Endothelial cell of umbilical vein (primary cell): ENCODE results near the gene FARP1. TPM values are rescaled to one million over a fixed set of nuclear protein-coding genes. Genes with fewer than 3 reads are reported as not detected.

Source experiments
- BruUV-seq: library from RNA; stranded (reverse); fragments of 400-500 nt; replicated peaks from 2 replicates; lab custom pipeline; 2021; lab: Mats Ljungman, UMichigan
- CTCF ChIA-PET: fragments of 300-600, 350-600 bp; sonication (Branson Sonifier 250); formaldehyde crosslinking; loops from one replicate; lab custom pipeline; 2021; ENCODE audit warnings: antibody characterized with exemption, inconsistent platforms; lab: Charles Lee
- POLR2A ChIA-PET: fragments of 300-600, 350-600 bp; sonication (Branson Sonifier 250); formaldehyde crosslinking; loops from one replicate; lab custom pipeline; 2021; ENCODE audit warnings: antibody characterized with exemption, inconsistent platforms; lab: Charles Lee
- DNase-seq: peaks from one replicate; pipeline ENCODE4 v3.0.0-alpha.2; 2011; ENCODE audit warnings: low read depth, low spot score
- FAIRE-seq: peaks from 2 replicates; lab custom pipeline; 2011; peaks lifted over from hg19 to GRCh38; lab: Jason Lieb, UNC
- H2AFZ ChIP-seq: 2 replicates; pipeline ENCODE4 v1.6.0; 2012; ENCODE audit warnings: low read depth, low read length, control low read depth, inconsistent platforms
- H3K27ac ChIP-seq: 2 replicates; pipeline ENCODE4 v1.5.1; 2011; ENCODE audit warnings: low read depth, mild to moderate bottlenecking, control low read depth, low read length, moderate library complexity; ENCODE audit not compliant: insufficient read depth
- H3K27me3 ChIP-seq, 2 experiments: 2 replicates each; pipeline versions ENCODE4 v1.6.0 to v1.6.1; 2011; ENCODE audit warnings: low read length in 2 of 2, mixed read lengths in 1 of 2; ENCODE audit not compliant: control insufficient read depth in 2 of 2, insufficient read depth in 2 of 2
- H3K36me3 ChIP-seq, 2 experiments: 2 replicates in 1 of 2; 3 replicates in 1 of 2; pipeline ENCODE4 v1.5.1; 2011; ENCODE audit warnings: low read length in 2 of 2, mild to moderate bottlenecking in 1 of 2, moderate library complexity in 1 of 2; ENCODE audit not compliant: control insufficient read depth in 2 of 2, insufficient read depth in 2 of 2; ENCODE audit errors: extremely low read depth in 1 of 2
- H3K4me1 ChIP-seq: 3 replicates; pipeline ENCODE4 v1.5.1; 2011; ENCODE audit warnings: mild to moderate bottlenecking, low read length; ENCODE audit not compliant: control insufficient read depth, insufficient read depth; ENCODE audit errors: extremely low read depth
- H3K4me2 ChIP-seq: 2 replicates; pipeline ENCODE4 v1.6.1; 2011; ENCODE audit warnings: low read length, control low read depth, mixed read lengths; ENCODE audit not compliant: insufficient read depth
- H3K4me3 ChIP-seq, 3 experiments: fragments of 200-600 bp in 1 of 3; sonication (generic), shearing (Covaris generic) in 1 of 3; replicated peaks in 1 of 3; 2 replicates each; pipeline ENCODE4 v1.5.1; 2011 to 2016; ENCODE audit warnings: control low read depth in 3 of 3, low read length in 3 of 3, mild to moderate bottlenecking in 2 of 3, inconsistent platforms in 1 of 3, low read depth in 1 of 3, moderate library complexity in 1 of 3; ENCODE audit not compliant: insufficient read depth in 1 of 3
- H3K79me2 ChIP-seq: 2 replicates; pipeline ENCODE4 v1.6.0; 2012; ENCODE audit warnings: low read length, inconsistent platforms; ENCODE audit not compliant: control insufficient read depth, insufficient read depth
- H3K9ac ChIP-seq: replicated peaks from 2 replicates; pipeline ENCODE3; 2011; ENCODE audit warnings: low read length, control low read depth; ENCODE audit not compliant: insufficient read depth; ENCODE audit errors: extremely low read depth
- H3K9me1 ChIP-seq: replicated peaks from 3 replicates; pipeline ENCODE4 v1.6.0; 2011; ENCODE audit warnings: mild to moderate bottlenecking, low read length; ENCODE audit not compliant: control insufficient read depth, insufficient read depth; ENCODE audit errors: extremely low read depth
- H3K9me3 ChIP-seq: replicated peaks from 2 replicates; pipeline ENCODE4 v1.5.1; 2012; ENCODE audit warnings: low read length, inconsistent platforms; ENCODE audit not compliant: control insufficient read depth, insufficient read depth
- H4K20me1 ChIP-seq: replicated peaks from 2 replicates; pipeline ENCODE3; 2011; ENCODE audit warnings: mild to moderate bottlenecking, low read length; ENCODE audit not compliant: control insufficient read depth, insufficient read depth; ENCODE audit errors: extremely low read depth
- EZH2 ChIP-seq: IDR thresholded peaks from 2 replicates; pipeline ENCODE4 v1.6.1; 2012; ENCODE audit warnings: borderline replicate concordance, low read depth, mild to moderate bottlenecking, moderate library complexity, low read length, inconsistent platforms; ENCODE audit not compliant: severe bottlenecking
- FOS ChIP-seq: IDR thresholded peaks from 2 replicates; pipeline ENCODE4 v1.6.1; 2011; ENCODE audit warnings: mild to moderate bottlenecking, low read length, moderate library complexity, borderline replicate concordance; ENCODE audit not compliant: insufficient read depth
- GATA2 ChIP-seq: IDR thresholded peaks from 2 replicates; pipeline ENCODE4 v1.7.0; 2011; ENCODE audit warnings: low read depth, mild to moderate bottlenecking, moderate library complexity, mixed read lengths, low read length; ENCODE audit not compliant: insufficient read length, insufficient read depth
- JUN ChIP-seq: IDR thresholded peaks from 2 replicates; pipeline ENCODE4 v1.6.1; 2011; ENCODE audit warnings: borderline replicate concordance, low read depth; ENCODE audit not compliant: insufficient read length, insufficient read depth
- MYC ChIP-seq: IDR thresholded peaks from one replicate; pipeline ENCODE4 v1.6.1; 2011; ENCODE audit warnings: mild to moderate bottlenecking, low read depth, low read length
- POLR2A ChIP-seq: IDR thresholded peaks from 2 replicates; pipeline ENCODE4 v1.6.1; 2012; ENCODE audit warnings: low read depth, mild to moderate bottlenecking, control low read depth, low read length
- POLR2AphosphoS5 ChIP-seq: IDR thresholded peaks from 2 replicates; pipeline ENCODE4 v1.6.1; 2012; ENCODE audit warnings: low read depth, mild to moderate bottlenecking, control low read depth, low read length, moderate library complexity; ENCODE audit not compliant: insufficient read depth
- dilution Hi-C: fragments of 300-500 bp; cut with MboI; formaldehyde crosslinking; loops from one replicate; pipeline ENCODE4 v1.15.0; 2019; ENCODE audit warnings: low sequenced_read_pairs; ENCODE audit not compliant: extremely low pct_ligation_motif_present
- intact Hi-C: fragments of 100-400 bp; cut with micrococcal nuclease; formaldehyde crosslinking; loops from one replicate; pipeline ENCODE4 v1.10.0; 2022
- polyA plus RNA-seq, 4 experiments: library from polyadenylated mRNA; depleted of rRNA in 3 of 4; stranded (reverse) in 3 of 4; unstranded in 1 of 4; fragments of >200 nt; gene quantifications; 2 replicates each; pipeline versions ENCODE4 v1.2.1 to v1.2.3, GENCODE V29; 2011 to 2012; ENCODE audit warnings: missing spikeins in 1 of 4
- total RNA-seq: library from RNA; stranded (reverse); gene quantifications from 2 replicates; pipeline ENCODE4 v1.2.3, GENCODE V29; 2021
- TF ChIP-seq, protein P1 (sequence below): IDR thresholded peaks from 2 replicates; pipeline ENCODE4 v1.6.1; 2011; ENCODE audit not compliant: insufficient read depth, insufficient read length
- TF ChIP-seq, protein P2 (sequence below), 2 donors: IDR thresholded peaks; 1 replicate in 1 of 2; 2 replicates in 1 of 2; pipeline ENCODE4 v1.5.1; 2011; ENCODE audit warnings: low read length in 2 of 2, mild to moderate bottlenecking in 2 of 2, moderate library complexity in 2 of 2, control low read depth in 1 of 2, inconsistent platforms in 1 of 2, low read depth in 1 of 2; ENCODE audit not compliant: insufficient read depth in 1 of 2; ENCODE audit errors: extremely low read depth in 1 of 2

FARP1 gene
- total and polyA plus RNA-seq, 2 donors (not counting 3 experiments of a cell fraction or from before 2014, with no cell fraction given): 19.0 to 77.7 TPM

DNA sequence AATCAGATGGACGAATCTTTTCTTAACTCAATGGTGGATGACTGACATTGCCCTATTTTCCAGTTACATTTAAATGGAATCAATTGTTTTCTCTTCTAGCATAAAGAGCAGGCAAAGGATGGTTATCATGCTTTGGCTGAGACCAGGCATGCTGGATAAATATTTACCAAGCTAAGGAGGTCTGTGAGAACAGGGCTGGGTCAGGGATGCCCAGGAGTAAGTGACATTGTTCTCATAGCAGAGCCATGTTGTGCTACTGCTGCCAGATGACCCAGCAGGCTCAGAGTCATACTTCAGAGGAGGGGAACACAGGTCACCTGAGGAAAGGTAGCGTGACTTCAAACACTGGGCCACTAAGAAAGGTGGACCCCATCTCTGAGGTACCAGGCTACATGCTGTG, 150.2 kb downstream of the FARP1 start:
- H4K20me1 ChIP-seq: no peaks in the 10 kb centered on the region
- no peak for DNase-seq
- POLR2A ChIA-PET: no interaction called here
- no TSS peak for BruUV-seq
- H3K79me2 ChIP-seq: peaks cover 2% of the 10 kb centered on the region
- no peaks in the 10 kb centered on the region for H3K36me3 ChIP-seq
- no peaks in the 10 kb centered on the region for H3K27me3 ChIP-seq
- H3K9me1 ChIP-seq: no peaks in the 10 kb centered on the region
- no peak overlapping the region for H3K4me3 ChIP-seq
- no peak overlapping the region for H3K9ac ChIP-seq
- no peak overlapping the region for H3K4me2 ChIP-seq
- H3K27ac ChIP-seq: no peak overlapping the region
- FAIRE-seq: no peak
- no peaks in the 10 kb centered on the region for H3K4me1 ChIP-seq
- intact Hi-C loops (no loop called here), dilution Hi-C loops (no loop called here)
- CTCF ChIA-PET: interaction anchor here (0.7 kb wide), 1 partner anchor 8 kb away, joined by 3 read pairs; no protein-coding TSS in a partner anchor
- TF ChIP-seq MYC: no peak
- no peaks in the 10 kb centered on the region for H3K9me3 ChIP-seq
- no peak overlapping the region for H2AFZ ChIP-seq

DNA sequence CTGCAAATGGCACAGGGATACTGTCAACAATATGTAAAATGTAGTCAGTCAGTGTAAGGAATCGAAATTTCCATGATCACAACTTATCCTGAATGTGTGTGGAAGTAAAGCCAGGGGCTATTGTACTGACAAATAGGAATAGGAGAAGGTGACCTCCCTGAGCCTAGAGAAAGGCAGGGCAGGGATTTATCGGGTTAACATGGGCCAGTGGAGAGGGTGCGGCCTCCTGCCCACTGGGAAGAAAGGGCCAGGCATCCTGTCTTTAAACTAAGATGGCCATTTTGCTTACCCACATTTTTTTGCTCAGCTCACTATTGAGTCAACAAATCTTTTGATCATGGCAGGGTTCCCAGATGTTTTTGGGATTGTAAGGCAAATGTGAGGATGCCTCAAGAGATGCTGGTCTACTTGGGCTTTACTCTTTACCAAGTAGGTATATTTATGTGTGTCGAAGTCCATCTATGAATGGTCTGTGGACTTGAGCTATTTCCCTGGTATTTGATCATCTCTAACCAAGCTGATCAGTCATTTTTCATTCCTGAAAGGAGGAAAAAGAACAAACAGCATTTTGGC, 150.8 kb downstream of the FARP1 start:
- Histone ChIP-seq H3K9ac (no peak overlapping the region), H3K27me3 (no peaks in the 10 kb centered on the region), H3K4me1 (no peaks in the 10 kb centered on the region), H4K20me1 (no peaks in the 10 kb centered on the region), H3K36me3 (no peaks in the 10 kb centered on the region), H3K27ac (no peak overlapping the region), H3K4me3 (no peak overlapping the region), H2AFZ (no peak overlapping the region), H3K9me1 (no peaks in the 10 kb centered on the region), H3K79me2 (peaks cover 2% of the 10 kb centered on the region), H3K9me3 (no peaks in the 10 kb centered on the region), H3K4me2 (no peak overlapping the region)
- FAIRE-seq (no peak), DNase-seq (no peak)
- no TSS peak for BruUV-seq
- dilution Hi-C loops (no loop called here), intact Hi-C loops (no loop called here)
- TF ChIP-seq POLR2A (no peak), EZH2 (no peak), FOS (no peak), MYC (no peak), POLR2AphosphoS5 (no peak), GATA2 (no peak), JUN (no peak)
- TF ChIP-seq, protein P1, sequence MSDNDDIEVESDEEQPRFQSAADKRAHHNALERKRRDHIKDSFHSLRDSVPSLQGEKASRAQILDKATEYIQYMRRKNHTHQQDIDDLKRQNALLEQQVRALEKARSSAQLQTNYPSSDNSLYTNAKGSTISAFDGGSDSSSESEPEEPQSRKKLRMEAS: no peak
- TF ChIP-seq, protein P2, sequence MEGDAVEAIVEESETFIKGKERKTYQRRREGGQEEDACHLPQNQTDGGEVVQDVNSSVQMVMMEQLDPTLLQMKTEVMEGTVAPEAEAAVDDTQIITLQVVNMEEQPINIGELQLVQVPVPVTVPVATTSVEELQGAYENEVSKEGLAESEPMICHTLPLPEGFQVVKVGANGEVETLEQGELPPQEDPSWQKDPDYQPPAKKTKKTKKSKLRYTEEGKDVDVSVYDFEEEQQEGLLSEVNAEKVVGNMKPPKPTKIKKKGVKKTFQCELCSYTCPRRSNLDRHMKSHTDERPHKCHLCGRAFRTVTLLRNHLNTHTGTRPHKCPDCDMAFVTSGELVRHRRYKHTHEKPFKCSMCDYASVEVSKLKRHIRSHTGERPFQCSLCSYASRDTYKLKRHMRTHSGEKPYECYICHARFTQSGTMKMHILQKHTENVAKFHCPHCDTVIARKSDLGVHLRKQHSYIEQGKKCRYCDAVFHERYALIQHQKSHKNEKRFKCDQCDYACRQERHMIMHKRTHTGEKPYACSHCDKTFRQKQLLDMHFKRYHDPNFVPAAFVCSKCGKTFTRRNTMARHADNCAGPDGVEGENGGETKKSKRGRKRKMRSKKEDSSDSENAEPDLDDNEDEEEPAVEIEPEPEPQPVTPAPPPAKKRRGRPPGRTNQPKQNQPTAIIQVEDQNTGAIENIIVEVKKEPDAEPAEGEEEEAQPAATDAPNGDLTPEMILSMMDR (IDR thresholded peaks at IDR 0.05; ENCODE audit: extremely low read depth in 1 of 2, insufficient read depth in 1 of 2, low read depth in 1 of 2, low read length in 2 of 2): no peak
- CTCF ChIA-PET: no interaction called here
- POLR2A ChIA-PET: no interaction called here
